ENCODE results near the gene ERVK3-1.

GRCh38 chr19:58351558-58351878 lies 46.3 kb downstream of the ERVK3-1 start:
- TF ChIP-seq CTCF (IDR thresholded peaks at IDR 0.05; ENCODE audit: low read depth, low read length) (no peak), EZH2phosphoT487 (IDR thresholded peaks at IDR 0.05; ENCODE audit: low read depth) (no peak)

Data from OCI-LY3 (cell line).